A549 treated with ZK216348 at 1 μM for 4 hours (cell line): ENCODE data around the gene LEMD3. TPM values are rescaled to one million over a fixed set of nuclear protein-coding genes. Genes with fewer than 3 reads are reported as not detected.

Experiments
- total RNA-seq: library from RNA; stranded (reverse); fragments of 200-300 nt; extraction: Qiagen RNA extraction; gene quantifications from 5 replicates; pipeline ENCODE4 v1.2.3, GENCODE V29; 2022; ENCODE audit warnings: low read depth

LEMD3 gene
- total RNA-seq = 8.9 to 13.9 TPM (median 11.5 TPM) in 5 replicates

GRCh38 chr12:65169320-65170208, at the start of gene LEMD3:
TSS of gene LEMD3 (plus strand) at chr12:65169583. CDS start at chr12:65169597, 14 bp downstream.

DNA sequence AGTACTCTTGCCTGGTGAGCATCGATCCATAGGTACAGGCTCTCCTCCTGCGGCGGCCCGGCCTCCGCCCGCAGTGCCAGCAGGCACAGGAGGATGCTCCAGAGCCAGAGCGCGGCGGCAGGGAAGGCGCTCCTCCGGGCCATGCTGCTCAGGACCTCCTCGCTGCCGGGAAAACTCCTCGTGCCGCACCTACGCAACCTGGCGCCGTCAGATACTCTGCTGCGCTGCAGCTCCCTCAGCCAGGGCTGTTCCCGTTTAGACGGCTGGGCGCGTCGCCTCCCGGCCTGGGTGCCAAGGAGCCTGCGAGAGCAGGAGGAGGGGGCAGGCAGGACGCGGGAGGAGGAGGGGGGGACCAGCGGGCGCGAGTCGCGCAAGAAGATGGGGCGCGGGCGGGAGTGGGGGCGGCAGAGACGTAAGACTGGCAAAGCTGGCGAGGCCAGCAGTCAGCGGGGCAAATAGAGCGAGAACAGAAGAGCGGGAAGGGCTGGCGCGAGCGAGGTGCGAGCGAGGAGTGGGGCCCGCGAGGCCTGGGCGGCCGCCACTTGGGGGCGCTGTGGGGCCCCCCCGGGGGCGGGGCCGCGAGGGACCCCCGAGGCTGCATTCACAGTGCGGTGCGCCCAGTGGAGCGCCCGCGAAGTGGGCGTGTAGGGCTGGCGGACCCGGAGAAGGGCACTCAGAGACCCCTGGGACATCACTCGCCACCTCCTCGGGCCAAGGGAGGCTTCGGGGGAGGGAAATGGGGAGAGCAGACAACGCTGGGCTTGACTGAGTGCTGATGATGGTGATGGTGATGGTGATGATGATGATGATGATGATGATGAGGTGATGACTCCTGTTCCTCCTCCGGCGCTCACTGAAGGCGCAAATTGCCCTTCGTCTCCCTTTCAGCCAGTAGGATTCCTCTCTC, 48.1 kb upstream of the LEMD3 start, which contains the start of gene WIF1:
TSS of gene WIF1 (minus strand) at position 257 of the 907 bp plus-strand sequence. CDS start at position 143, 114 bp downstream.

GRCh38 chr12:65278576-65279368, 109.4 kb downstream of the LEMD3 start, which contains the start of gene MSRB3:
TSS of gene MSRB3 (plus strand) at chr12:65278683. CDS start at chr12:65308580, 29,897 bp downstream.

Other genes starting within 250 kb of the LEMD3 start
- not detected in 5 replicates for gene WIF1, start 48.3 kb upstream of the LEMD3 start, total RNA-seq
- gene MSRB3, start 109.1 kb downstream of the LEMD3 start, total RNA-seq = 14.5 to 30.0 TPM (median 24.0 TPM) in 5 replicates